Measurements from ENCODE around the gene USF2. TPM values are rescaled to one million over a fixed set of nuclear protein-coding genes. Genes with fewer than 3 reads are reported as not detected.

USF2 gene
- total and polyA plus RNA-seq, 10 donors: 132 to 206 (median 154) TPM

DNA sequence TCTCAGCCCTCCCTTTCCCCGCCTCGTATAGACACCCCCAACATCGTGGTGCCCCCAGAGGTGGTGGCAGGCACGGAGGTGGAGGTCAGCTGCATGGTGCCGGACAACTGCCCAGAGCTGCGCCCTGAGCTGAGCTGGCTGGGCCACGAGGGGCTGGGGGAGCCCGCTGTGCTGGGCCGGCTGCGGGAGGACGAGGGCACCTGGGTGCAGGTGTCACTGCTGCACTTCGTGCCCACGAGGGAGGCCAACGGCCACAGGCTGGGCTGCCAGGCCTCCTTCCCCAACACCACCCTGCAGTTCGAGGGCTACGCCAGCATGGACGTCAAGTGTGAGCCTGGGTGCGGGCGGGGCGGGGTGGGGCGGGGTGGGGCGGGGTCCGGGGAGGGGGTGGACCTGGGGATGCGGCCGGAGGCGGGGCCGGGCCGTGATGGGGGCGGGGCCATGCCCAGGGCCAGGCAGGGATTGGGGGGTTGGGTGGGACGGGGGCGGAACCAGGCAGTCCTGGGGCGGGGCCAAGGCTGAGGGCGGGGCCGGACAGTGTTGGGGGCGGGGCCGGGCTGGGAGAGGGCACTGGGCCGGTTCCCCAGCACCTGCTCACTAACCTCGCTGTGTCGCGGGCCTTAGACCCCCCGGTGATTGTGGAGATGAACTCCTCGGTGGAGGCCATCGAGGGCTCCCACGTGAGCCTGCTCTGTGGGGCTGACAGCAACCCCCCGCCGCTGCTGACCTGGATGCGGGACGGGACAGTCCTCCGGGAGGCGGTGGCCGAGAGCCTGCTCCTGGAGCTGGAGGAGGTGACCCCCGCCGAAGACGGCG, 31.0 kb downstream of the USF2 start:
- TF ChIP-seq, protein P1, sequence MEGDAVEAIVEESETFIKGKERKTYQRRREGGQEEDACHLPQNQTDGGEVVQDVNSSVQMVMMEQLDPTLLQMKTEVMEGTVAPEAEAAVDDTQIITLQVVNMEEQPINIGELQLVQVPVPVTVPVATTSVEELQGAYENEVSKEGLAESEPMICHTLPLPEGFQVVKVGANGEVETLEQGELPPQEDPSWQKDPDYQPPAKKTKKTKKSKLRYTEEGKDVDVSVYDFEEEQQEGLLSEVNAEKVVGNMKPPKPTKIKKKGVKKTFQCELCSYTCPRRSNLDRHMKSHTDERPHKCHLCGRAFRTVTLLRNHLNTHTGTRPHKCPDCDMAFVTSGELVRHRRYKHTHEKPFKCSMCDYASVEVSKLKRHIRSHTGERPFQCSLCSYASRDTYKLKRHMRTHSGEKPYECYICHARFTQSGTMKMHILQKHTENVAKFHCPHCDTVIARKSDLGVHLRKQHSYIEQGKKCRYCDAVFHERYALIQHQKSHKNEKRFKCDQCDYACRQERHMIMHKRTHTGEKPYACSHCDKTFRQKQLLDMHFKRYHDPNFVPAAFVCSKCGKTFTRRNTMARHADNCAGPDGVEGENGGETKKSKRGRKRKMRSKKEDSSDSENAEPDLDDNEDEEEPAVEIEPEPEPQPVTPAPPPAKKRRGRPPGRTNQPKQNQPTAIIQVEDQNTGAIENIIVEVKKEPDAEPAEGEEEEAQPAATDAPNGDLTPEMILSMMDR (IDR thresholded peaks at IDR 0.05 in 8 of 11, conservative IDR thresholded peaks at IDR 0.05 in 3 of 11): no peak
- DNase-seq: no peak
- Histone ChIP-seq H3K27ac (no peak overlapping the region), H3K36me3 (no peaks in the 10 kb centered on the region), H3K4me3 (no peak overlapping the region), H3K27me3 (replicated peaks in 1 of 7) (peaks cover 0 to 21% (median 0%) of the 10 kb centered on the region in 7 donors), H3K4me1 (peaks cover 7 to 29% (median 19%) of the 10 kb centered on the region in 6 donors), H3K9me3 (no peaks in the 10 kb centered on the region)
- 61 to 83% (median 79%) methylated on average over 11 to 55 of the region's 55 CpGs for WGBS, 5 donors
- intact Hi-C loops (cut with DNase I; ENCODE audit: low total_unique reads): no loop called here

DNA sequence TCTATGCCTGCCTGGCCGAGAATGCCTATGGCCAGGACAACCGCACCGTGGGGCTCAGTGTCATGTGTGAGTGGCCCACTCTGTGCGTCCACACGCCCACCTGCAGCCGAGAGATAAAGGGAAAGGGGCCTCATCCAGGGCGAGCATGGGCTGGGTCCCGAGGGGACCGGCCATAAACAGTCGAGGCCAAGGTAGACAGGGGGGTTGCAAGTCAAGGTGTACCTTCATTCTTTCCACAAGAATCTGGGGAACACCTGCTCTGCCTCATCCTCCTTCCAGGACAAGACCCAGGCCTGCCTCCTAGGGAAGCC, 31.5 kb downstream of the USF2 start:
- intact Hi-C loops (cut with DNase I; ENCODE audit: low total_unique reads): no loop called here
- no peaks in the 10 kb centered on the region for H3K9me3 ChIP-seq
- no peaks in the 10 kb centered on the region for H3K36me3 ChIP-seq
- H3K27me3 ChIP-seq (replicated peaks in 1 of 7): peaks cover 0 to 19% (median 0%) of the 10 kb centered on the region in 7 donors
- DNase-seq: no peak
- TF ChIP-seq, protein P1 (IDR thresholded peaks at IDR 0.05 in 8 of 11, conservative IDR thresholded peaks at IDR 0.05 in 3 of 11): no peak
- TF ChIP-seq POLR2AphosphoS5 (IDR thresholded peaks at IDR 0.05) (no peak), POLR2A (IDR thresholded peaks at IDR 0.05) (no peak)
- peaks cover 7 to 24% (median 14%) of the 10 kb centered on the region in 6 donors for H3K4me1 ChIP-seq
- H3K4me3 ChIP-seq: no peak overlapping the region
- 88 to 96% (median 90%) methylated on average over 10 of the region's 10 CpGs for WGBS, 5 donors
- no peak overlapping the region for H3K27ac ChIP-seq

DNA sequence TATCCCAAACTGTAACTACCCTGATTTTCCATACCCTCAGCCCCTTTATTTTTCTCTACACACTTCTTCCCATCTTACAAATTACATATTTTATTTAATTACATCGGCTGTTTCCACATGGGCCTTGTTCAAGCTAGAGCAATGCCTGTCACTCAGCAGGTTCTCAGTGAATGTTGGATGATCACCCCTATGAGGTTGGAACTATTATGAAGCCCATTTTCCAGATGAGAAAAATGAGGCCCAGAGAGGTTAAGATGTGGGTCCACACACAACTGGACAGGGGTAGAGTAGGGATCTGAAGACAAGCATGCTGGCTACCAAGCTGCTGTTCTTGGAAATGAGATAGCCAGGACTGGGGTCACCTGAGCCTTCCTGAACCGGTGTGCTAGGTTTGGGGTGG, 33.2 kb downstream of the USF2 start:
- Histone ChIP-seq H3K4me3 (no peak overlapping the region), H3K27ac (no peak overlapping the region), H3K9me3 (no peaks in the 10 kb centered on the region), H3K36me3 (no peaks in the 10 kb centered on the region), H3K27me3 (replicated peaks in 1 of 7) (peaks cover 0 to 12% (median 0%) of the 10 kb centered on the region in 7 donors), H3K4me1 (peaks cover 0 to 17% (median under 1%) of the 10 kb centered on the region in 6 donors)
- intact Hi-C loops (cut with DNase I; ENCODE audit: low total_unique reads): no loop called here
- TF ChIP-seq, protein P1 (IDR thresholded peaks at IDR 0.05 in 8 of 11, conservative IDR thresholded peaks at IDR 0.05 in 3 of 11): no peak
- no peak for TF ChIP-seq POLR2A (IDR thresholded peaks at IDR 0.05)
- 86 to 99% (median 92%) methylated on average over 2 of the region's 2 CpGs for WGBS, 5 donors
- DNase-seq: no peak

DNA sequence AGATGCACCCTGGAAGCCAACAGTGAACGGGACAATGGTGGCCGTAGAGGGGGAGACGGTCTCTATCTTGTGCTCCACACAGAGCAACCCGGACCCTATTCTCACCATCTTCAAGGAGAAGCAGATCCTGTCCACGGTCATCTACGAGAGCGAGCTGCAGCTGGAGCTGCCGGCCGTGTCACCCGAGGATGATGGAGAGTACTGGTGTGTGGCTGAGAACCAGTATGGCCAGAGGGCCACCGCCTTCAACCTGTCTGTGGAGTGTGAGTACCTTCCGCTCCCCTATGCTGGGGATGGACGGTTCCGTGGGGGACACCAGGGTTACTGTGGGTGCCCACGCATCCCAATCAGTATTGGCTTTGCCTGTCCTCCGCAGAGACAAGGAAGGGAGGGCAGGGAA, 33.7 kb downstream of the USF2 start:
- intact Hi-C loops (cut with DNase I; ENCODE audit: low total_unique reads): no loop called here
- TF ChIP-seq, protein P1 (IDR thresholded peaks at IDR 0.05 in 8 of 11, conservative IDR thresholded peaks at IDR 0.05 in 3 of 11): no peak
- TF ChIP-seq POLR2A (IDR thresholded peaks at IDR 0.05): no peak
- no peak for TF ChIP-seq POLR2AphosphoS5 (IDR thresholded peaks at IDR 0.05)
- WGBS, 5 donors: 85 to 91% (median 90%) methylated on average over 16 of the region's 16 CpGs
- peaks cover 0 to 12% (median 0%) of the 10 kb centered on the region in 7 donors for H3K27me3 ChIP-seq (replicated peaks in 1 of 7)
- peaks cover 0 to 22% (median 6%) of the 10 kb centered on the region in 6 donors for H3K4me1 ChIP-seq
- no peaks in the 10 kb centered on the region for H3K9me3 ChIP-seq
- H3K4me3 ChIP-seq: no peak overlapping the region
- H3K36me3 ChIP-seq: no peaks in the 10 kb centered on the region
- H3K27ac ChIP-seq: no peak overlapping the region
- DNase-seq: no peak
